Activated effector memory CD4-positive, alpha-beta T cell treated with Interleukin-2 at 50 U/mL for 16 hours (primary cell): ENCODE data around the gene CNTN5.

Source experiments
- DNase-seq: peaks from one replicate; pipeline ENCODE4 v3.0.0-alpha.2; 2020

The CNTN5 gene

DNA sequence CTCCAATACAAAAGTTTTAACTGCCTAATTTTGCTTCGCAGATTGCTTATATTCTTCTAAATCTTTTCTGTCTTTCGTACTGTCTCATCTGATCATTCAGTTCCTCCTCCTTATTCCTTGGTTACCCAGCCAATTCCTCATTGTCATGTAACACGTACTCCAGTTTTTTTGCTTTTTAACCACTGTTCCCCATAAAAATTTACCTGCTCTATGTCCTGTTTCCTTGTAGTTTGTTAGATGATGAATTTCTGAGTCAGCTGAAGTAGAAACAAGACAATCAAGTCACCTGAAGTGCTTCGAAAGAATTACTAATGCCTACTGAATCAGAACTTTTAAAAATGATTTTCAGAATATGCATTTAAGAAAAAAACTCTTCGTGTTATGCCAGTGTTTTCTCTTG, 150.6 kb downstream of the CNTN5 start:
- no peak for DNase-seq

DNA sequence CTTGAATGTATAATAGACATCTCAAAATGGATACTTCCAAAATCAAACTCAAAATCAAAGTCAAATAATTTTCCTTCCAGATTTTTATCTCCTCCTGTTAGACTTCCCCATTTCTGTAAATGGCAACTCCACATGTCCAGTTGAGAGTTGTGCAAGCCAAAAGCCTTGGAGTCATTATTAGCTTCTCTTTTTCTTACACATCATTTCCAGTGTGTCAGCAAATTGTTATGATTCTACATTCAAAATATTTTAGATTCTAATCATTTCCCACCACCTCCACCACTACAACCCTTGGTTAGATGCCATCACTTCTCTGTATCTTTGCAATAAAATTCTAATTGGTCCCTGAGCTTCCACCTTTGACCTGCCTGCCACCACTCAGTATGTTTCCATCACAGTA, 155.7 kb downstream of the CNTN5 start:
- DNase-seq, result no peak

DNA sequence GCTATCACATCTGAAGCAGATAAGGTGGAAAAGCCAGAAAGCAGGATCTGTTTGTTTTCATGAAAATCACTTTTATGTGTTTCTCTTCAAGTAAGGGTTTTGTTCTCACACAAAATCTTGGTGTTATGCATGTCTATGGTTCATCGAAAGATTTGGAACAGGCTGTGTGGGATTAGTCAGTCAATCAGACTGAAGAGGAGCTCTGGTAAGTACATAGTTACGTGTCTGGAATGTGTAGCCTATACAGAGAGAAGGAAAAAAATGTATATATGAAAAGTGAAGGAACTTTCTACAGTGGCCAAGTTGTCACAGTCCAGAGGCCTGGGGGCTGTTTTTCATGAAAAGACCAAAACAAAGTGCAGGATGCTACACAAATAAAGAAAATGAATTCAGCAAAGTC, 156.7 kb downstream of the CNTN5 start:
- no peak for DNase-seq

DNA sequence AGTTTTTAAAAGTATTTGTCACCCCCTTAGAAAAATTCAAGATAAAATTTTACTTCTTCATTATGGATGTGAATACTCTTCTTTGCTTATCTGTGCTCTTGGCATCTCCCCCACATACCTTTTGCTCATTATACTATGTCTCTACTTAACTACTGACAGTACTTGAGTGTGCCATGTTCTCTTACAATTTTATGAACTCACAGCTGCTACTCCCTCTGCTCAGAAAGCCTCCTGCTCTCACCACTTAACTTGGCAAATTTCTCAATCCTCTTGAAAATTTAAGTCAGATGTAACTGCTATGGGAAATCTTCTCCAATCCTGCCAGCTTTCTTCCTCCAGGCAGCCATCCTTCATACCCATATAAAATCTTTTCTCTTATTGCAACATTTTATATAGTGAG, 163.4 kb downstream of the CNTN5 start:
- no peak for DNase-seq

DNA sequence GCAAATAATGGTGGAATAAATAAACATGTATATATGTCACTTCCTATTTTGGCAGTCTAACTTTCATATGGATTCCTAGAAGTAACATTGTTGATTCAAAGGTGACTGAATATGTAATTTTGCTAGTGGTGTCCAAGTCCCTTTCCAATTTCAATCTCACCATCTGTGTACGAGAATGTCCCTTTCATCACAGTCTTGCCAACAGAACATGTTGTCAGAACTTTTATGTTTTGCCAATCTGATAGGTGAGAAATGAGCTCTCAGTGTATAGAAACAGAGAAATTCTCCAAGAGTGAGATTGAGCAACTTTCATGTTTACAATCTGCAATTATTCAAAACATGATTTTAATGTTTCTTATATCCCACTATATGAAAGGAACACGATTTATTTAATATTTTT, 167.5 kb downstream of the CNTN5 start:
- no peak for DNase-seq

DNA sequence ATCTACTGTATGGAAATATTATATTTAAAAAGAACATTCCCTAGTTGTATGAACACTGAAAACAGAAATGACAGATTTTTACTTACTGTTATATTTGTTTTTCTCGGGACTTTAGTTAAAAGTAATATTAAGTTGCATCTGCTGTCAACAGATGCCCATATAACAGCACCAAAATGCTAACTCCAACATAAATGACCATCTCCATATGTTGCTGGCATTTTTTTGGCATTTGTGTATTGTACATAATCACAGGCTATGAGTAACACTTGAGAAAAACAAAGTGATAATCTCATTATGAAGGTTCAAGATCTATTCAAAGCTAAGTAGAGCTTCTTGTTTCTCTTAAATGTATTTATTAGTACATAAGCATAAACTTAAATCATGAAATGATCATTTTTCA, 172.0 kb downstream of the CNTN5 start:
- no peak for DNase-seq

DNA sequence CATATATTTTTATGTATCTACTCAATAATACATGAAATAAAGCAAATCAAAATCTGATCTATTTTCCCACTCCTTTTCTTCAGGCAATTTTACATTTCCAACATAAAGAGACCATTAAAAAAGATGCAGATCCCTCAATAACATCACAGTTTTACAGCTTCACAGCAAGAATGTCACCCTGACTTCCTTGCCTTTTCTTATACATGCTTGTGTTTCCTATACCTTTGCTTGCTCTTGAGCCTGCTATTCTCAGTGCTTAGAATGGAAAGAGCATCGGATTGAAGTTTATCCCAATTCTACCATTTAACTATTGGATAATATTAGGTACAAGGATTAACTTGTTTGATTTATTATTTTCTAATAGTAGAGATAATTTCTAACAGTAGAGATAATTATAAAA, 176.7 kb downstream of the CNTN5 start:
- no peak for DNase-seq

DNA sequence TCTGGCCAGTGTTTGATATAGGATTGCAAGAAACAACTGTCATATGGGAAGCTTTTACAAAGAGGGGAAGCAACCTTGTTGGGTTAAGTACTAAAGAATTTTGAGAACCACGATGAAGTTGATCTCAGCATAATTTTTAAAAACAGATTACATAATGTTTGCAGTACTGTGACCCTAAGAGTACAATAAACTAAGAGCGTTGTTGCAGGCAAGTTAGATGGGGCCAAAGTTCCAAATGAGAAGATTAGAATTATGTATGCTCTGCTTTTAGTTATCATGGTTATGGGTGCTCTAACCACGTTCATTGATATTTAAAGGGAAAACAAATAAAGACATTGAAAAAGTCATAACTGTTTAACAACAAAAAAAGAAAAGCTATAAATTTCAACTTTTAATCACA, 177.5 kb downstream of the CNTN5 start:
- no peak for DNase-seq

DNA sequence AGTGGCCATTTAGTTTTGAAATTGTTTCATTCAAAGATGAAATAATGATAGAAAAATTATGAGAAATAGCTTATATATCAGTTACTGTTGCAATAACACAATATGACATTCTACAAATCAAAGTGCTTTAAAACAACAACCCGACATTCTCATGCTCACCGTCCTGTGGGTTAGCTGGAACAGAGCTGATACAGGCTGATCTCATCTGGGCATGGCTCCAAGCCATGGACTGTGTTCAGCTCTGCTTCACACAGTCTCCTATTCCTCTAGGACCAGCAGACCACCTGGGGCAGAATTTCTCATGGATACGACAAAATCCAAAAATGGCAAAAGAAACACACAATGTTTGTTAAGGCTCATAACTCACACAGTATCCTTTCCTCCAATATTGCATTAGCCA, 178.6 kb downstream of the CNTN5 start:
- no peak for DNase-seq

DNA sequence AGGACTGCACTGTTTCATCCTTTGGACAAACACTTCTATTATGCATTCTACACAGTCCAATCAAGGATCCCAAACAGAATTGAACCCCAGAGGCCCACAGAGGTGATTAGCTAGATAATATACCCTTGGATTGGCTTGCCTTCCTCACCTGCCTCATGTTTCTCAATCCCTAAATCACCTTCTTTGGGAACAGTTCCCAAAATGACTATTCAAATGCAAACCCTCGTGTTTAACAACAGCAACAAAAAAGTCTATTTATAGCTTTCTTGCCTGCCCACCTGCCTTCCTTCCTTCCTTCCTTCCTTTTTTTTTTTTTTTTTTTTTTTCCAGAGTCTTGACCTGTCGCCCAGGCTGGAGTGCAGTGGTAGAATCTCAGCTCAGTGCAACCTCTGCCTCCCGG, 180.0 kb downstream of the CNTN5 start:
- DNase-seq, result no peak

DNA sequence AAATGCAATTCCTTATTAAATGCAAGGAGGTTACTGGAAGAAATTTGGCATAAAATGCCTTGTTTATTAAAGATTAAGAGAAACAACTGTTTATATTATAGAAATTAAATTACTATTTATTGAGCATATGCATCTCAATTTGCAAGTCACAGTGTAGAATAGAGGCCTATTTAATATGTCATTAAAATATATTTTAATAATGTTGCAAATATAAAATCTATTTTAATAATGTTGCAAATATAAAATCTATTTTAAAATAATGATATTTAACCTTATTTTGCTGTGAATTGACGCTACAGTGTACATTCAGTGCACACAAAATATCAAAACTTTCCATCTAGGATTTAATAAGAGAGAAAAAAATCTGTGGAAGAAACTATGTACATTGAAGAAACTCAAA, 188.1 kb downstream of the CNTN5 start:
- DNase-seq, result no peak

DNA sequence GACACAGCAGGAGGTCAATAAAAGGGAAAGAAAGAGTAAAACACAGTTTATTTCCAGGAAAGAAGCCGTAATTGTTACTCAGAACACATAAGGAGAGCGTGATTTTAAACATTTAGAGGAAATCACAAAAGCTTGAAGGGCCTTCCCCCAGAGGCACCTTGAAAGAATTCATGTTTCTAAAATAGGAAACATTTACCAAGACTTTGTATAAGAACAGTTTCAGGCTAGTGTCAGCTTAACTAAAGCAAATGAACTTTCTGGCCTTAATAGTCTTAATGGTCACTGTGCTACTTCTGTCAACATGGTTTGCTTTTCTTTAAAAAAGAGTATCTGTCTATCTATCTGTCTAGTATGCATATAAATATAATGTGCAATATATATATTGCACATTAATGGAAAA, 208.8 kb downstream of the CNTN5 start:
- DNase-seq, result no peak

DNA sequence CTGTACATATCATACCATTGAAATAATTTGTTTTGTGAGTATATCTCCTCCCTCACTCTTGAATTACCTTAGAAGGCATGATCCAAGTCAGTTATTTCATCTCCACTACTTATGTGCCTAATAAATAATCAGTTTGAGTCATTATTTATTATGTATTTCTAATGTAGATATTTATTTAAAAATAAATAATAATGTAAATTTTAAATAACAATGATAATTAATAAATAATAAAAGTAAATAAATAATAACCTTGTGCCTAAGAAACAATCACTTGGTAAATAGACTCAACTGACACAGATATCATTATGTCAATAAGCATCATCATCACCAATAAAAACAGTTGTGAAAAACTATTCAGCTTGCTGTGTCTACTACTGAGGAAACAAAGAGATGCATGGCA, 213.8 kb downstream of the CNTN5 start:
- DNase-seq, result no peak

DNA sequence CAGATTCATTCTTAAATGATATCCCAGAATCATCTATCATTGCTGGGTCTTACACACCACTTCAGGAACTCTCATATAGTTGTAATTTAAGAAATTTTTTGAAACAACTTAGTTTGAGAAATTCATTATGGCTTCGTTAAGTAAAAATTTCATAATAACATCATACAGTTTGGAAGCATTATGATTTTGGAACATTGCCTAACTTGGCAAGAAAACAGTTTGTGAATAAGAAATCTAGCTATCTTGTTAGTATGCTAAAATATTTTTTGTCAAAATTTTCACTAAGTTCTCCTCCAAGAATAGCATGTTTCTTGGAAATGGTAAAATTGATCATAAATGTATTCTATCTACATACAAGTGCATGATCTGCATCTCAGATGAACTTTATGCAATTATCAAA, 217.7 kb downstream of the CNTN5 start:
- no peak for DNase-seq

DNA sequence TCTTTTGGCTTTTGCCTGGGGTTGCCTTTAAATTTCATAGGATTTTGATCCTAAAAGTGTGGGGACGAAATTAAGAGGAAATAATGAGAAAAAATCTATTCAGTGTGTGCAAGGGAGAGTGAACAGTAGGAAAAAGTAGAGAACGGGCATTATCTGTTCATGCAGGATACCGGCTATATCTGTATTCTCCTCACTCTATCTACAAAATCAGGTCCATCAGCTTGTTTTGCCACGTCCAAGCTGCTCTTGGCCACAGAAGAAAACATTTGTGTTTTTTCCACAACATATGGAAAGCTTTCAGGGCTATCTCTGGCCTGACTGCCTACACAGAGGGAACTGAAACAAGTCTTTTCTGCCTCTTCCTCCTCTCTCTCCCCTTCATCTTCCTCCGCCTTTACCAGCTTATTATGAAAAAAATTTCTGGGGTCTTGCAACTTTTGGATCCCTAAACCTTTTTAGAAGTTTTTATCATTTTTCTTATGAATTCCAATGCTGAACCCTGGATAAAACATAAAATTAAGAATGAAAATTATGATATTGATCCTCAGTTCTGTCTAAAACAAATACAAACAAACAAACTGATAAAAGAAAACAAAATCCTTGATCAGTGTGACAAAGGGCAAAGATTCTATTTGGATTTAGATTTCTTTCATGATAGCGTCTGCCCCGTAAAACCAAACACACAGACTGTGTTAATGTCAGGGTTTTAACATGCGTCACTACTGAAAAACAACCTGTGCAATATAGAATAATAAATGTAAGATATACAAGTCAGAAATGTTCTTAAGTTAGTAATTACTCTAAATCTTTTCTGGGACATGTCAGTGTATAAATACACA, 219.7 kb downstream of the CNTN5 start:
- DNase-seq, result no peak

DNA sequence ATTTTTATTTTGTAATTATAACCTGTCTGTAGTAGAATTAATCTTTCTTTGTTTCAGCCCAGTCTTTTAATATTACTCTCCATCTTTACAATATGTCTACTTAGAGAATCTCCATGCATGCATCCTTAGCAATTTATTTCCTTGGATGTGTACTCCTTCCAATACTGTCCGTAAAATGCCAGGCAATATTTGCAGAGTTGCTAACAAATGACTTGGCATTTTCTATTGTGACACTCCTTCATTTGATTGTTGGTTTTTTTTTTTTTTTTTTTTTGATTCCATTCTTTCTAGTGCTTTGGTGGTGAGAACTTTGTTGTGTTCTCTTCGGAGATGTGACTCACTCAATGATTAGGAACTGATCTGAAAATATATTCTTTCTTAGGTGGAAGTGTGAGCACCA, 220.3 kb downstream of the CNTN5 start:
- DNase-seq, result no peak

DNA sequence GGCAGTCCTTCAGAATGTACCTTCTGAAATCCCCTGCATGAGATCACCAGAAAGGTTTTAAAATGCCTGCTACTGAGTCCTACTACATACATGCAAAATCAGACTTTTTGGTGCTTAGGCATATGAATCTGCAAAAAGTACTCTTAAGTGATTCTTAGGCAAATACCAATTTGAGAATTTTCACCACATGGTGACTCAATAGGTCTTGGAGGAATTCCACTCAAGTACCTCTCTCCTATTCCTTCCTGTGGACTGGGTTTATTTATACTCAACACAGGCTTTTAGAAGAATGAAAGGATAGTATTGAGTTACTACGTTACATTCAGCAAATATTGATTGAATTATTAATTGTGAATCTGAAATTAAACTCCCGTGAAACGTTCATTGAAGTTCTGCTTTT, 223.9 kb downstream of the CNTN5 start:
- DNase-seq, result no peak

DNA sequence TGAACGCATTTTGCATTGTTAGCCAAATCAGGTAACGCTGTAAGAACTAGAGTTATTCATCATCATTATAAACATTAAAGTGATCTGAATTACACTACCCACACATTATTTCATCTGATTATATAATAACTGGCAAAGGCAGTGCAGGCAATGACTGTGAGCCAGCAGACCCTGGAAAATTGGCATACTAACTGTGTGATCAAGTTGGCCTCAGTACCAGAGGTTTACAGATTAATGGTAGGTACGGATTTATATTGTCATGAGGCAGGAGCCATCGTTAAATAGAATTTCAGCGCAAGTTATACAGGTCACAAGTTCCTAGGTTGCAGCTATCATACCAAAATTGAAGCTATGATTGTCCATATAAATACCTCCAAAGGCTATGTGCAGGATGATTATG, 225.4 kb downstream of the CNTN5 start:
- no peak for DNase-seq

DNA sequence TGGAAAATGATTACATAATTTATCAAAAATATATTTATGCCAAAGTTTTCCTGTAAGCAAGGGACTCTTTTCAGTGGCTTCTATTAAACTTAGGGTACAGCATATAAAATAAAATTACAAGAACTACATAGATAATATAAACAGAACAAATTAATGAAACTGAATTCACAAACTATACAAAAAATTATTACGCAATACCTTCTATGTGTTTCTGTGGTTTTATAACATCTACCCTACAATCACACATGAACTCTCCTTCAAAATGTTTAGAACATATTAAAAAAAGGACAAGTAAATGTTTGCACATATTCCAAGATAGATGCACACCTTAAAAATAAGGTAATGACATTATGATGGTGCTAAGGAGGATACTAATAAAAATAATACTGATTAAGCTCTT, 235.9 kb downstream of the CNTN5 start:
- no peak for DNase-seq

DNA sequence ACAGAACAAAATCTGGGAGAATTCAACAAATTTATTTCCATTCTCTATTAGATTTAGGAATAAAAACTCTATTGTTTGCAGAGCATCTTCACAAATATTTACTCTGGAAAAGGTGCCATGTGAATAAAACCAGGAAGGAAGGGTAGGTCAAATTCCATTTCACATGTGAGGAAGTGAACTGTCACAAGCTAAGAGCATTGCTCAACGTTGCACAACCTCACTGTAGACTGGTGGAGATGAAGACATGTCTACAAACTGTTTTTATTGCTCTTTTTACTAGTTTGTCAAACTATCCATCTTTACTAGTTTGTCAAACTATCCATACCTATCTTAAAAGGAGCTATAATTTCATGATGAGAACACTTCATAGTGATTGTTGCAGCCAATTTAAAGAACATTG, 236.4 kb downstream of the CNTN5 start:
- DNase-seq, result no peak

DNA sequence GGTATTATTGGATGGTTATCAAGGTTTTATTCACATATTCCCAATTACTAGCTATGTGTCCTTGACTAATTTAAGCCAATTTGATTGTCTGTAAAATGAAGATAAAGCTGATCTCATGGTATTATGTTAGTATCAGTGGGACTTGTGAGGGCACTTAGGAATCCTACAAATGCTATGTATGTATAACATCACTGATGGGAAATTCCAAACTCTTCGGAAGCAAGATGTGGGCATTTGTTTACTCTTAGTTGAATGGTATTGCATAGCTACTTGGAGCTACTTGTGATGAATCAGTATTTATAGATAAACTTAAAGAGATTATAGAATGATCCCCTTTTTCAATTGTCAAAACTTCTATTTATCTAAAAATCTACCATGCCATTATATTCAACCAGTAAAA, 239.9 kb downstream of the CNTN5 start:
- no peak for DNase-seq

DNA sequence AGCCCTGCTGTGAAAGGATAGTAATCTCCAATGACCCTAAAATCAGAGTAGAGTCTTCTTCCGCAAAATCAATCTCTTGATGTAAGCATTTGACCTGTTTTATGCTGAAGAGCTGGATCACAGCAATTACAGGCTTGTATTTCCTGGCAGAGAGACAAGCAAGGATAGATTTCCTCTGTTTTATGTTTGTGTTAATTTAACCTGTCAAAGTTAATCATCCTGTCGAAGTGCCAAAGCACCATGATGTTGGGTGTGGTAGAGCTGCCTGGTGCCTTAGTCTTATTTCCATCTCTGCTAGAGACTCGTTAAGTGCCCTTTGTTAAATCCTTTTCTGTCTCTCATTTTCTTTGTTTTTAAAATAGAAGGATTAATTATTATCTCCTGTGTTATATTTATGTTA, 248.1 kb downstream of the CNTN5 start:
- no peak for DNase-seq

DNA sequence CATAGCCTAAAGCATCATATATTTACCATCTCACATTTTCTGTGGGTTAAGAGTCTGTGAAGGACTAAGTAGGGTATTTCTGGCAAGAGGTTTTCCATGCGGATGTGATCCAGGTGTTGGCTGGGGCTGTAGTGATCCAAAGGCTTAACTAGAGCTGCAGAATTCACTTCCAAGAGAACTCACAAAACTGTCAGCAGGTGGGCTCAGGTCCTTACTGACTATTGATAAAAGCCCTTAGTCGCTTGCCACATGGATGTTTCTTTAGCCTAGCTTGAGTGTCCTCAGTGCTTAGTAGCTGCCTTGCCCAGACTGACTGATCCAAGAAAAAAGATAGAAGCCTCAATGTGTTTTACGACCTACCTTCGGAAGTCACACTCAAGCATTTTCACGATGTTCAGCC, 250.8 kb downstream of the CNTN5 start:
- DNase-seq, result no peak

DNA sequence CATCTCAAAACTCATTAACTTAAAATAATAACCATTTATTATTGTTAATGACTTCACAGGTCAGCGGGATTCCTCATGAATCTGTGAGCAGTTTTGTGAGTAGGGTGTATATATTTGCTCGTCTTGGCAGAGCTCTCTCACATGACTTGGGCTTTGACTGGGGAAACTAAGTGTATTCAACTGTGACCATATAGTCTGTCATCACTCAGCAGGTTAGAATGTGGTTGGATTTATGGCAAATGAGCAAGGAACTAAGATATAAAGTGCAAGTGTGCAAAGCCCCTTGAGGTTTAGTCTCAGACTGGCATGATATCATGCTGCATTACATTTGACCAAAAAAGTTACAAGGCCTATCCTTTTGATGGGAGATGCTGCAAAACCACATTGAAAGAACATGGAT, 254.8 kb downstream of the CNTN5 start:
- DNase-seq, result no peak

DNA sequence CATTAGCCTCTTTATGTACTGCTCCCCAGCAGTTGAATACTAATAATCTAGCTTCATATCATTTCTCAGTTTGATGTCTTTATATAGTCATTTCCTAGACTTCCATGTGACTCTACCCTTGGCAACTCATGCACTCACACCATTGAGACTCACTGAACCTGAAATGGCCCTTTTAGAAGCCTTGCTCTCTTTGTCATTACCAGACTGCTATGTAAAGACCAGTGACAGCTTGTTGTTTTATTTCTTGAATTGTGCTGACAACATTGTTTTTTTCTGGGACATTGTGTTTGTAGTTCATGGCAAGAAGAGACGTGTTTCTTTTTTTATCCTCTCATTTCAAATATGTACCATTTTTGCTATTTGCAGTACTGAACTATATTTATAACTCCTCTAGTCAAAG, 256.5 kb downstream of the CNTN5 start:
- DNase-seq, result no peak

DNA sequence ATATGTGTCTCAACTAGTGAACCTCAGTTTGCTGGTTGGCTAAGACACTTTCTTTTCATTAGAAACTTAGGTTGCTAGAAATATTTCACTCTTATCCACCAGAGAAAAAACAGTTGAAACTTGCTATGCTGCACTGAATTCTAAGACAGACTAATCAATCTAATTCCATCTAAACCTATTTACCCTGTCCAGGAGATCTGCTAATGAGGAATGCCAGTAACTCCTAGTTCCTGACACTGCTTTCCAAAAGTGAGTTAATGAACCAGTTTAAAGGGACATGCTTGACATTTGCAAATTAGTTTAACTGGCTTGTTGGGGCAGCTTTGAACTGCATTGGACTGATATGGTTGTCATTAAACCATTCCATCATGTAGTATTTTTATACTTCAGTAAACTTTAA, 258.5 kb downstream of the CNTN5 start:
- DNase-seq, result no peak
